Fibroblast of the aortic adventitia (primary cell): ENCODE measurements around the gene PRICKLE4. TPM values are rescaled to one million over a fixed set of nuclear protein-coding genes. Genes with fewer than 3 reads are reported as not detected.
A peak's percentile ranks its signal among the peaks of the same experiment; 100 is the strongest.

ENCODE experiments used
- DNase-seq: peaks from one replicate; pipeline ENCODE4 v3.0.0-alpha.2; 2010; ENCODE audit warnings: low read depth
- H3K4me3 ChIP-seq: 2 replicates; pipeline ENCODE4 v1.5.1; 2011; ENCODE audit warnings: low read depth, mild to moderate bottlenecking, control low read depth, low read length, moderate library complexity
- CTCF ChIP-seq: IDR thresholded peaks from 2 replicates; pipeline ENCODE4 v1.5.1; 2011; ENCODE audit warnings: mild to moderate bottlenecking, low read length, control low read depth, inconsistent platforms; ENCODE audit not compliant: insufficient read depth
- total RNA-seq: library from RNA; depleted of rRNA; stranded (reverse); fragments of >200 nt; gene quantifications from 2 replicates; pipeline ENCODE4 v1.2.3, GENCODE V29; 2012; ENCODE audit warnings: low replicate concordance

PRICKLE4 gene
- total RNA-seq, 1 donor: 0.45 TPM

- no peak for DNase-seq
- no peak overlapping the region for H3K4me3 ChIP-seq
- TF ChIP-seq CTCF: no peak
Measured at GRCh38 chr6:41783106-41783780, 2.7 kb downstream of the PRICKLE4 start.

GRCh38 chr6:41784581-41785171, 4.1 kb downstream of the PRICKLE4 start:
- DNase-seq: no peak
- H3K4me3 ChIP-seq: no peak overlapping the region
- no peak for TF ChIP-seq CTCF

- no peak overlapping the region for H3K4me3 ChIP-seq
- TF ChIP-seq CTCF: no peak
- no peak for DNase-seq
Measured at GRCh38 chr6:41785254-41785653, 4.7 kb downstream of the PRICKLE4 start.

GRCh38 chr6:41785689-41786450, 5.3 kb downstream of the PRICKLE4 start:
- DNase-seq: peak; percentile 18
- H3K4me3 ChIP-seq: peak overlapping the region; percentile 65
- TF ChIP-seq CTCF: no peak

GRCh38 chr6:41786451-41787218, 6.1 kb downstream of the PRICKLE4 start:
- TF ChIP-seq CTCF: peak; percentile 54
- peak; percentile 61 for DNase-seq
- peak overlapping the region; percentile 100 for H3K4me3 ChIP-seq

GRCh38 chr6:41787219-41787917, 6.8 kb downstream of the PRICKLE4 start, which contains the start of gene TOMM6:
Gene TOMM6 (plus strand): TSS chr6:41787694. CDS start chr6:41787698, 4 bp downstream.
- peak; percentile 94 for DNase-seq
- TF ChIP-seq CTCF: peak; percentile 90
- peak within 1 kb of the TSS; percentile 100 for H3K4me3 ChIP-seq
